GM18870 (cell line): ENCODE measurements around the gene URB2.

Experiments
- ATAC-seq: cut with Tn5 transposase; IDR thresholded peaks from one replicate; pipeline ENCODE4 v1.9.1; 2021; ENCODE audit warnings: moderate library complexity; ENCODE audit not compliant: unreplicated experiment

Gene URB2

GRCh38 chr1:229643996-229644745 is 18.1 kb downstream of the URB2 start:
- no peak for ATAC-seq

DNA sequence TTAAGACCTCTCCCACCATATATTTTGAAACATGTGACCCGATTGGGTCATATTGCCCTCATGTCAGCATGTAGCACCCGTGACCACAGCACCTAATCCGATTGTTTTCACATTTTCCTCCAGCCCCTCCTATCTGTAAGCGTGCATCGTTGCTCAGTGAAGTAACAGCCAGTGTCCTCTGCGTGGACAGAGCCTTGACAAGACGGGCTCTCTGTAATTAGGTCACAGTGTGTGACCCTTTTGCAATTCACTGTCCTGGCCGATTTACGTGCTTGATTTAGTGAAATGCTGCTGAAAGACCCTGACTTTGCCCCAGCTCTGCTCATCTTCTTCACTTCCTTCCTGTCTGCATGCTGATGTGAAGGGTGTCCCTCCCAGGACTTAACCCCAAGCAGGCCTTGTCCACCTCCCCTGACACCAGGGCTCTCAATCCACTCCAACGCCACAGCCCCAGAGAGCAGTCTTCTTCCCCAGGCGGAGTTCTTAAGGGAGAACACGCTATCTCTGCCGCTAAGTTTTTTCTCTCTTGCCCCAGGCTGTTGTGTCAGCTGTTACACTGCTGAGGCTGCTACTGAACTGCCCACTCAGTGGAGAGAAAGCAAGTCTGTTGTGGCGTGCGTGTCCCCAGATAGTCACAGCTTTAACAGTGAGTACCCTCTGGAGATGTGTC is 19.4 kb downstream of the URB2 start:
- ATAC-seq: no peak

DNA sequence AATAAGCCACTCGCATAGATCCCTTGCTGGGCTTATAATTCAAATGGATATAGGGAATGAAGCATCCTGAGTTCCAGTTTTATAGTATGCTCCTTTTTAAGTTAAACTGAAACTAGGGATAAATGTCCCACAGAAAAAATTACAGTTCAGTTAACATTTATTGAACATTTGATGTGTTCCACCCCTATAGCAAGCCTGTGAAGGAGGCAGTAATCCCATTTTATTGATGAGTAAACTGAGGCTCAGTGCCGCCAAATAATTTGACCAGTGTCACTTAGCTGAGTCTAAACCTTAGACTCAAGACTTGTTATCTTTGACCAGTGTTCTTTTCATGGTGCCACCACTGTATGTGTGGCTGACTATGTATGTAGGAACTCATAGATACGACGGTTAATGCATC is 22.4 kb downstream of the URB2 start:
- ATAC-seq: no peak

DNA sequence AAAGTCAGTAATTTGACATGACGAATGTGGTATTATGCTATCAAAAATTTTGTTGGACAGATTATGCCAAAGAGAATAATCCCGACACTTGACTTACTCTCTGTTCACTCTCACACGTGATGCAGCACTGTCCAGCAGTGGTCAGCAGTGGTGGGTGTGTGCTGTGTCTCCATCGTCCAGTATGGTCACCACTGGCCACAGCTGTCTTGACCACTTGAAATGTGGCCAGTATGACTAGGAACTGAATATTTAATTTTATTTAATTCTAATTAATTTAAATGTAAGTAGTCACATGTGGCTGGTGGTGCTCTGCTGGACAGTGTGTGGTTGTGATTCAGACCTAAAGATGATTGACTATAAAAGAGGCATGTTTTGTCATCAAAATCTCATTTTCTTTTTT is 24.0 kb downstream of the URB2 start:
- ATAC-seq: no peak

- ATAC-seq: no peak
Observed at GRCh38 chr1:229651546-229651945, 25.5 kb downstream of the URB2 start.

- ATAC-seq: no peak
Observed at GRCh38 chr1:229653420-229653819, 27.4 kb downstream of the URB2 start.

GRCh38 chr1:229655781-229656180 is 29.7 kb downstream of the URB2 start:
- ATAC-seq: no peak

- ATAC-seq: no peak
Observed at GRCh38 chr1:229657993-229658755, 32.1 kb downstream of the URB2 start.

GRCh38 chr1:229661022-229661877 is 35.2 kb downstream of the URB2 start:
- no peak for ATAC-seq

GRCh38 chr1:229661897-229662296 is 35.9 kb downstream of the URB2 start:
- ATAC-seq: no peak

GRCh38 chr1:229664133-229664689 is 38.2 kb downstream of the URB2 start:
- ATAC-seq: no peak

GRCh38 chr1:229665912-229666558 is 40.0 kb downstream of the URB2 start:
- ATAC-seq: no peak

- no peak for ATAC-seq
Observed at GRCh38 chr1:229666585-229666984, 40.5 kb downstream of the URB2 start.

DNA sequence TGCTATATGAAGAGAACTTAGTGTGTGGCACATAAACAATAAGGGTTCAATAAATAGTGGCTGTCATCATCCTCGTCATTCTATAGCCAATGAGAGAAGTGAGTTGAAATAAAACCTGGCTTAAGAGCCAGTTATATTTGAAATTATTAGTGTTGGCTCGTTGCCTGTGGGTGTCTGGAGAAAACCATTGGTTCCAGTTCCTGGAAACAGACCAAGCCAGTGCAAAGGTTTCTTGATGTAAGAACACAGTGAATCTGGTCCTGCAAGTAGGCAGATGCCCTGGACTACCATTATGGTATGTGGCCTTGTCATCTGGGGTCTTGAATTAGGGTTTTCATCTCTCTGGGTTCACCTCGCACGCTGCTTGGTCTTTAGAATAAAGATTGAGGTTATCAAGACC is 43.3 kb downstream of the URB2 start:
- no peak for ATAC-seq

GRCh38 chr1:229671310-229671709 is 45.3 kb downstream of the URB2 start:
- no peak for ATAC-seq

DNA sequence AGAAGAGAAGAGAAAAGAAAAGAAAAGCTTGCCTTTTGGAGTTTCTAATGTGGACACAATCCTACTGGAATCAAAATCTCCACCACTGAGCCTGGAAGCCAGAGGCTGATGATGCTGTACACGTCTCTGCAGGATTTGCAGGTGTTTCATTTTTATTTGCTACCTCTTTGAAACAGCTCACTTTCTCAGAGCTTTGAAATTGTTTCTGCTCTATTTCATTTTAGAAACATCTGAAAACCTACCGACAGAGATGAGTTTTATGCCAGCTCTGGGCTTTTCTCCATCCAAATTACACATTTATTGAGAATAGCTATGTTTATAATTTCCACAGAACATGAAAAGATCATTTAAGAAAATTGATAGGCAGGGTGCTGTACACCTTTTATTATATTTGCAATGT is 46.2 kb downstream of the URB2 start:
- ATAC-seq: no peak

GRCh38 chr1:229674042-229674441 is 48.0 kb downstream of the URB2 start:
- no peak for ATAC-seq

DNA sequence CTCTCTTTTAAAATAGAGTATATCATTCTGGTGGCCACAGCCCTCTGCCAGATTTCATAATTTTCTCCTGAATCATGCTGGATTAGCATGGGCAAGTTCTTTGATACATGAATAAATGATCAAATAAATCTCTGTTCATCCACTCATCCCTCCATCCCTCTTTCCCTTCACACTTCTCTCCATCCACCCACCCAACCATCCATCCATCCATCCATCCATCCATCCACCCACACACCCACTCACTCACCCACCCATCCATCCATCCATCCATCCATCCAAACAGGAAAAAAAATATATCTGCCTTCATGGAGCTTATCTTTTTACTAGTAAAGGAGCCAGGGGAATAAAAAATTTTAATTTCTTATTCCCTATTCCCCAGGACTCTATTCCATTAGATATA is 49.3 kb downstream of the URB2 start:
- no peak for ATAC-seq

GRCh38 chr1:229685149-229685548 is 59.1 kb downstream of the URB2 start:
- no peak for ATAC-seq

DNA sequence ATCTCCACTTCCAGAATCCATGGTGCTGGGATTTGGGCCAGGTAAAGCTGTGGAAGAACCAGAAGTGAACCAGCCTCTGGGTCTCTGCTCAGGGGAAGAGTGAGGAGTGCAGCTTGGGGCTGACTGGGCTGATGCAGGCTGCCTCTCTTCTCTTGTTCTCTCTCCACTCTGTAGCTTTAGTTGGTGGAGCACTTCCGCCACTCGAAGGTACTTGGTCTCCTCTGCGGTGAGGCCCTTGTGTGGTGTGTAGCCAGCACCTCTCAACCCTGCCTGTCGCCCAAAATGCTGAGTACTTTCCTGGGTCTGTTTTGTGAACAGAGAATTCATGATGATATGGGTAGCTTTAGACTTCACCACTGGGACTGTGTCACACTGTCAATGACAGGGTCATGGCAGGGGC is 63.2 kb downstream of the URB2 start:
- ATAC-seq: no peak
